ENCODE results near the gene ABCB9.

DNA sequence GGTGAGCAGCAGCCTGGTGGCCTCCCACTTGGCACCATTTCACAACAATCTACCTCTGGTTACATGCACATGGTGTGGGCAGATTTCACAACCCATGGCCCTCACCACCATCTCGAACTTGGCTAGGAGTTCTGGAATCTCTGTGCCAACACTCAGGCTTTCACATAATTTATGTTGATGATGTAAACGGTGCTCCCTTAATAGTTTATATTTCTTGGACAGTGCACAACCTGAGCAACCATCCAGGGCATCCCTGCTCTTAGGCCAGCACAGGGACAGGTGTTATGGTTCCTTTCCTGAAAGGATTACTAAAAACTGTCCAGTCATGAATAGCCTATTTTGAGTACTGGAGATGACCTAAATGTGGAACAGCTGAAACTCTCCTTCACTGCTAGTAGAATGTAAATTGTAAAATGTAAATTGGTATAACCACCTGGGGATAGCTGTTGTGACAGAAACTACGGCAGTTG is 28.6 kb downstream of the ABCB9 start:
- TF ChIP-seq, protein P1, sequence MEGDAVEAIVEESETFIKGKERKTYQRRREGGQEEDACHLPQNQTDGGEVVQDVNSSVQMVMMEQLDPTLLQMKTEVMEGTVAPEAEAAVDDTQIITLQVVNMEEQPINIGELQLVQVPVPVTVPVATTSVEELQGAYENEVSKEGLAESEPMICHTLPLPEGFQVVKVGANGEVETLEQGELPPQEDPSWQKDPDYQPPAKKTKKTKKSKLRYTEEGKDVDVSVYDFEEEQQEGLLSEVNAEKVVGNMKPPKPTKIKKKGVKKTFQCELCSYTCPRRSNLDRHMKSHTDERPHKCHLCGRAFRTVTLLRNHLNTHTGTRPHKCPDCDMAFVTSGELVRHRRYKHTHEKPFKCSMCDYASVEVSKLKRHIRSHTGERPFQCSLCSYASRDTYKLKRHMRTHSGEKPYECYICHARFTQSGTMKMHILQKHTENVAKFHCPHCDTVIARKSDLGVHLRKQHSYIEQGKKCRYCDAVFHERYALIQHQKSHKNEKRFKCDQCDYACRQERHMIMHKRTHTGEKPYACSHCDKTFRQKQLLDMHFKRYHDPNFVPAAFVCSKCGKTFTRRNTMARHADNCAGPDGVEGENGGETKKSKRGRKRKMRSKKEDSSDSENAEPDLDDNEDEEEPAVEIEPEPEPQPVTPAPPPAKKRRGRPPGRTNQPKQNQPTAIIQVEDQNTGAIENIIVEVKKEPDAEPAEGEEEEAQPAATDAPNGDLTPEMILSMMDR (IDR thresholded peaks at IDR 0.05), result no peak
- TF ChIP-seq ZNF423 (CRISPR knock-in tag; IDR thresholded peaks at IDR 0.05), result no peak
- TF ChIP-seq, protein P2, sequence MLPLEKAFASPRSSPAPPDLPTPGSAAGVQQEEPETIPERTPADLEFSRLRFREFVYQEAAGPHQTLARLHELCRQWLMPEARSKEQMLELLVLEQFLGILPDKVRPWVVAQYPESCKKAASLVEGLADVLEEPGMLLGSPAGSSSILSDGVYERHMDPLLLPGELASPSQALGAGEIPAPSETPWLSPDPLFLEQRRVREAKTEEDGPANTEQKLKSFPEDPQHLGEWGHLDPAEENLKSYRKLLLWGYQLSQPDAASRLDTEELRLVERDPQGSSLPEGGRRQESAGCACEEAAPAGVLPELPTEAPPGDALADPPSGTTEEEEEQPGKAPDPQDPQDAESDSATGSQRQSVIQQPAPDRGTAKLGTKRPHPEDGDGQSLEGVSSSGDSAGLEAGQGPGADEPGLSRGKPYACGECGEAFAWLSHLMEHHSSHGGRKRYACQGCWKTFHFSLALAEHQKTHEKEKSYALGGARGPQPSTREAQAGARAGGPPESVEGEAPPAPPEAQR (CRISPR knock-in tag; IDR thresholded peaks at IDR 0.05), result no peak
